A549 (cell line): ENCODE measurements around the gene CDHR1. TPM values are rescaled to one million over a fixed set of nuclear protein-coding genes. Genes with fewer than 3 reads are reported as not detected.
A peak's percentile ranks its signal among the peaks of the same experiment; 100 is the strongest.

Experiments used
- ATAC-seq, 2 experiments: fragments of 200-7000 bp in 1 of 2; fragments of >200 bp in 1 of 2; cut with Nextera tagmentation in 1 of 2; cut with Tn5 transposase in 1 of 2; 3 replicates each; pipeline versions ENCODE4 v1.8.0 to v1.9.1; 2018 to 2020; ENCODE audit warnings: mild to moderate bottlenecking in 1 of 2, moderate library complexity in 1 of 2
- CTCF ChIA-PET: fragments of 300-600 bp; sonication (Branson Sonifier 250); formaldehyde crosslinking; extraction: SDS; loops from one replicate; lab custom pipeline; 2021; ENCODE audit warnings: antibody characterized with exemption, inconsistent platforms; lab: Yijun Ruan, JAX
- POLR2A ChIA-PET: fragments of 350-600 bp; formaldehyde crosslinking; extraction: SDS; loops from one replicate; lab custom pipeline; 2021; ENCODE audit warnings: antibody characterized with exemption, inconsistent platforms; lab: Yijun Ruan, JAX
- DNase-seq, 2 experiments: peaks; one replicate each; pipeline versions ENCODE4 v3.0.0 to v3.0.0-alpha.2; 2011 to 2016; ENCODE audit warnings: low read depth in 1 of 2, low spot score in 1 of 2
- FAIRE-seq: peaks from 2 replicates; lab custom pipeline; 2011; peaks lifted over from hg19 to GRCh38; lab: Jason Lieb, UNC
- H3K27ac ChIP-seq, 2 experiments: fragments of >200 bp; sonication (Bioruptor Twin); formaldehyde crosslinking; 3 replicates each; pipeline ENCODE4 v1.5.1; 2016 to 2017
- H3K4me1 ChIP-seq: fragments of >200 bp; sonication (Bioruptor Twin); formaldehyde crosslinking; 3 replicates; pipeline ENCODE4 v1.6.1; 2016
- H3K4me2 ChIP-seq: fragments of >200 bp; sonication (Bioruptor Twin); formaldehyde crosslinking; 3 replicates; pipeline ENCODE4 v1.6.1; 2016
- H3K4me3 ChIP-seq: fragments of >200 bp; sonication (Bioruptor Twin); formaldehyde crosslinking; 3 replicates; pipeline ENCODE4 v1.5.1; 2016
- H3K9me3 ChIP-seq: fragments of >200 bp; sonication (Bioruptor Twin); formaldehyde crosslinking; 3 replicates; pipeline ENCODE4 v1.6.1; 2016
- BHLHE40 ChIP-seq: IDR thresholded peaks from 2 replicates; pipeline ENCODE4 v1.6.1; 2012; ENCODE audit warnings: low read depth, low read length, inconsistent platforms
- CHD2 ChIP-seq: fragments of 150-350 bp; IDR thresholded peaks from 2 replicates; pipeline ENCODE4 v1.6.1; 2014; ENCODE audit warnings: low read length; ENCODE audit not compliant: partially characterized antibody
- CHD4 ChIP-seq: fragments of 200-600 bp; sonication (generic); IDR thresholded peaks from 2 replicates; pipeline ENCODE4 v1.6.1; 2016; ENCODE audit warnings: antibody characterized with exemption, mild to moderate bottlenecking, borderline replicate concordance
- EHMT2 ChIP-seq: fragments of 200-600 bp; sonication (generic); IDR thresholded peaks from 2 replicates; pipeline ENCODE4 v1.6.1; 2016; ENCODE audit warnings: antibody characterized with exemption, low read depth, mild to moderate bottlenecking, moderate library complexity
- EP300 ChIP-seq, 2 experiments: fragments of >200 bp; sonication (Bioruptor Twin); formaldehyde crosslinking; IDR thresholded peaks; 2 replicates in 1 of 2; 3 replicates in 1 of 2; pipeline ENCODE4 v1.6.1; 2016 to 2017
- ESRRA ChIP-seq: fragments of 150-350 bp; IDR thresholded peaks from 2 replicates; pipeline ENCODE4 v1.6.1; 2014; ENCODE audit warnings: mild to moderate bottlenecking, low read length, borderline replicate concordance
- FOSB ChIP-seq: fragments of 250-450 bp; sonication (Bioruptor Pico); IDR thresholded peaks from 2 replicates; pipeline ENCODE4 v1.5.0; 2020; ENCODE audit warnings: mild to moderate bottlenecking, moderate library complexity
- HEYL ChIP-seq: fragments of 250-450 bp; sonication (Bioruptor Pico); IDR thresholded peaks from 2 replicates; pipeline ENCODE4 v1.8.0; 2021; ENCODE audit warnings: mild to moderate bottlenecking, moderate library complexity
- HOXB5 ChIP-seq: fragments of 250-450 bp; sonication (Bioruptor Pico); IDR thresholded peaks from 2 replicates; pipeline ENCODE4 v1.5.0; 2020; ENCODE audit warnings: mild to moderate bottlenecking, moderate library complexity
- JUN ChIP-seq, 2 experiments: fragments of >200 bp; sonication (Bioruptor Twin); formaldehyde crosslinking; IDR thresholded peaks; 2 replicates in 1 of 2; 3 replicates in 1 of 2; pipeline ENCODE4 v1.6.1; 2016 to 2017
- JUNB ChIP-seq: fragments of >200 bp; sonication (Bioruptor Twin); formaldehyde crosslinking; IDR thresholded peaks from 2 replicates; pipeline ENCODE4 v1.6.1; 2016
- KDM1A ChIP-seq: fragments of 200-600 bp; sonication (generic); IDR thresholded peaks from 2 replicates; pipeline ENCODE4 v1.6.1; 2016; ENCODE audit warnings: low read depth, mild to moderate bottlenecking
- KDM5A ChIP-seq: fragments of 200-600 bp; sonication (generic); IDR thresholded peaks from 2 replicates; pipeline ENCODE4 v1.6.1; 2016; ENCODE audit warnings: antibody characterized with exemption, mild to moderate bottlenecking
- PBX3 ChIP-seq: IDR thresholded peaks from 2 replicates; pipeline ENCODE4 v1.6.1; 2012
- PHF8 ChIP-seq: fragments of 200-600 bp; sonication (generic); IDR thresholded peaks from 2 replicates; pipeline ENCODE4 v1.6.1; 2016; ENCODE audit warnings: low read depth, mild to moderate bottlenecking, antibody characterized with exemption, moderate library complexity, borderline replicate concordance
- POLR2AphosphoS2 ChIP-seq: conservative IDR thresholded peaks from 2 replicates; pipeline ENCODE4 v1.6.1; 2012; ENCODE audit warnings: low read length, improper control_type of control experiment, inconsistent platforms
- RNF2 ChIP-seq: fragments of 200-600 bp; sonication (generic); IDR thresholded peaks from 2 replicates; pipeline ENCODE4 v1.6.1; 2016; ENCODE audit warnings: low read depth, mild to moderate bottlenecking, antibody characterized with exemption, moderate library complexity, borderline replicate concordance
- SMC3 ChIP-seq: fragments of >200 bp; sonication (Bioruptor Twin); formaldehyde crosslinking; IDR thresholded peaks from 3 replicates; pipeline ENCODE4 v1.6.1; 2018; ENCODE audit warnings: inconsistent platforms
- SREBF2 ChIP-seq: fragments of 450-650 bp; IDR thresholded peaks from 2 replicates; pipeline ENCODE4 v1.6.1; 2014; ENCODE audit warnings: mild to moderate bottlenecking, moderate library complexity
- USF2 ChIP-seq: fragments of 450-650 bp; IDR thresholded peaks from 2 replicates; pipeline ENCODE4 v1.6.1; 2014; ENCODE audit warnings: antibody characterized with exemption
- ZC3H11A ChIP-seq: fragments of 450-650 bp; IDR thresholded peaks from 2 replicates; pipeline ENCODE4 v1.6.1; 2014; ENCODE audit warnings: antibody characterized with exemption, mild to moderate bottlenecking
- ZFP36 ChIP-seq: fragments of 450-650 bp; IDR thresholded peaks from 2 replicates; pipeline ENCODE4 v1.6.1; 2014; ENCODE audit warnings: borderline replicate concordance; ENCODE audit not compliant: partially characterized antibody
- ZNF302 ChIP-seq: fragments of 250-450 bp; sonication (Bioruptor Pico); IDR thresholded peaks from 2 replicates; pipeline ENCODE4 v1.9.0; 2021; ENCODE audit warnings: inconsistent platforms, mild to moderate bottlenecking, moderate library complexity
- ZSCAN20 ChIP-seq: fragments of 250-450 bp; sonication (Bioruptor Pico); IDR thresholded peaks from 2 replicates; pipeline ENCODE4 v1.8.0; 2022; ENCODE audit warnings: mild to moderate bottlenecking, moderate library complexity
- WGBS: methylation state at CpG from one replicate; pipeline ENCODE4 v1.1.6; 2017; ENCODE audit errors: missing lambda C conversion rate; 5-methylcytosine and 5-hydroxymethylcytosine counted together
- polyA plus RNA-seq, 4 experiments: library from polyadenylated mRNA; depleted of rRNA in 3 of 4; stranded (reverse); fragments of >200 nt; fragmentation: RNase III in 1 of 4; extraction: RNeasy Plus Mini Kit Qiagen cat#74134 plus additional on column Dnase treatment in 1 of 4; gene quantifications; 2 replicates in 3 of 4; 3 replicates in 1 of 4; pipeline ENCODE4 v1.2.3, GENCODE V29; 2011 to 2017
- TF ChIP-seq, protein P1 (sequence below): fragments of >200 bp; sonication (Bioruptor Twin); formaldehyde crosslinking; IDR thresholded peaks from 2 replicates; pipeline ENCODE4 v1.6.1; 2016

Gene CDHR1
- polyA plus RNA-seq, 2 of the 4 experiments (the other 2 are of a cell fraction) = 0.04 to 0.09 TPM

DNA sequence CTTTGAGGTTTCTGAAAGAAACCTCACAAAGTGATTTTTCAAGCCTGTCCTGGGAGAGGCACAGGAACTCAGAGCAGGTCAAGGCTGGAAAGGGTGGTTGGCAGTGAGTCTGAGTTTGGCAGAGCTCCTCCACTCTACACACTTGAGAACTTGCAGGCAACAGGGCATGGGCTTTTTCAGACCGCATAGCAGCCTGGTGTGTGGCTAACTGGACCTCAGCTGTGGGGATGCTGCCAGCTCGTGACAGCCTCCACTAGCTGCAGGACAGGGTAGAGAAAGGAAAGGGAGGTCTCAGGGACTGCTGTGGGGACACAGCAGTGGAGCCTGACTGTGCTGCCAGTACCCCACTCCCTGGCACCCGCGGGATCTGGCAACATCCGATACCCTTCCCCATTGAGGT, 2.6 kb downstream of the CDHR1 start:
- CTCF ChIA-PET = no interaction called here
- Histone ChIP-seq H3K4me1 (peaks cover 4% of the 10 kb centered on the region; the same call in 1 of the 3 replicates), H3K27ac (no peak overlapping the region), H3K4me2 (no peak overlapping the region), H3K9me3 (no peaks in the 10 kb centered on the region), H3K4me3 (no peak overlapping the region)
- FAIRE-seq (no peak), DNase-seq (no peak), ATAC-seq (peak; percentile 11 to 26; a peak in 2 of 6 replicates)
- POLR2A ChIA-PET = no interaction called here
- 36% methylated on average over 5 of the region's 5 CpGs for WGBS
- TF ChIP-seq KDM1A (no peak), CHD4 (no peak), HEYL (CRISPR knock-in tag) (no peak), EP300 (IDR thresholded peaks at IDR 0.05) (no peak), PBX3 (no peak), RNF2 (no peak), CHD2 (no peak), HOXB5 (CRISPR knock-in tag) (no peak), ZC3H11A (no peak), PHF8 (no peak), ZSCAN20 (CRISPR knock-in tag) (no peak), BHLHE40 (no peak), POLR2AphosphoS2 (no peak), JUN (IDR thresholded peaks at IDR 0.05) (no peak)

DNA sequence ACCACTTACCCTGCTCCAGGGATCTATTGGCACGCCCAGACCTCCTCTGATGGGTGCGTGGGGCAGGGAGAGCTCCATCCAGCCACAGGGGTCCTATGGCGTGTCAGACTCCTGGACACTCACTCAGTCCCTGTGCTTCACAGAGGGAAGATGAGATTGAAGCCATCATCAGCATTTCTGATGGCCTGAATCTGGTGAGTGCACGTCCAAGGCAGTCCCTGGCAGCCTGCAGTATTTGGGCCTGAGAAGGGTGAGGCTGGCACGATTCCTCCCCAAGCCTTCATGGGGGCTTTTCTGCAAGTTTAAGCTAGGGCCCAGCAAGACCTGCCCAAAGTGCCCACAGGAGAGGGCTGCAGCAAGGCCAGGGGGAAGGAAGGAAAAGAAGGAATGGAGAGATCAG, 3.3 kb downstream of the CDHR1 start:
- Histone ChIP-seq H3K4me2 (no peak overlapping the region), H3K27ac (no peak overlapping the region), H3K4me3 (no peak overlapping the region), H3K9me3 (no peaks in the 10 kb centered on the region), H3K4me1 (peaks cover 4% of the 10 kb centered on the region; the same call in 1 of the 3 replicates)
- FAIRE-seq = no peak
- TF ChIP-seq JUNB (no peak), EP300 (IDR thresholded peaks at IDR 0.05) (no peak), SMC3 (no peak), USF2 (no peak), EHMT2 (no peak), KDM5A (no peak), ZFP36 (no peak), ESRRA (no peak), SREBF2 (no peak), CHD4 (no peak), ZNF302 (CRISPR knock-in tag) (no peak), FOSB (CRISPR knock-in tag) (no peak)
- TF ChIP-seq, protein P1, sequence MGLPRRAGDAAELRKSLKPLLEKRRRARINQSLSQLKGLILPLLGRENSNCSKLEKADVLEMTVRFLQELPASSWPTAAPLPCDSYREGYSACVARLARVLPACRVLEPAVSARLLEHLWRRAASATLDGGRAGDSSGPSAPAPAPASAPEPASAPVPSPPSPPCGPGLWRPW = no peak
- no peak for DNase-seq
- CTCF ChIA-PET = interaction anchor here (0.8 kb wide), 1 partner anchor 18 kb away, joined by 3 read pairs; no protein-coding TSS in a partner anchor
- 7% methylated on average over 2 of the region's 5 CpGs for WGBS
- ATAC-seq = no peak
- POLR2A ChIA-PET = no interaction called here
